ENCODE measurements around the gene CCDC149.

DNA sequence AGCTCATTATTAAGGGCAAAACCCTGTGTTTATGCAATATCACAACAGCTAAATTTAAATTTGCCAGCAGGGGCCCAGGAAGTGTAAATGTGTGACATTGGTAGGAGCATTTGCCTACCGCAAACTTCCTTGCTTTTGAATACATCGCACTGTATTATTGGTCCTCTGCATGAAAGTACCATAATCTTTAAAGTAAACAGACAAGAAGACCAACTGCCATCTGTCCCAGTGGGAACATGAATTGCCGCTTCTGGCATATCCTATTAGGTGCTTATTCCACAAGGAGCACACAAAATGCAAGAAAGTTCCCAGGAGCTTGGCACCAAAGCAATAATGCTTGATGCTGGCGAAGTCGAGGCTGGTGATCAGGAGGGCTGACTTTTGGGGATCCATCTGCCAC, 66.1 kb downstream of the CCDC149 start:
- TF ChIP-seq, protein P1, sequence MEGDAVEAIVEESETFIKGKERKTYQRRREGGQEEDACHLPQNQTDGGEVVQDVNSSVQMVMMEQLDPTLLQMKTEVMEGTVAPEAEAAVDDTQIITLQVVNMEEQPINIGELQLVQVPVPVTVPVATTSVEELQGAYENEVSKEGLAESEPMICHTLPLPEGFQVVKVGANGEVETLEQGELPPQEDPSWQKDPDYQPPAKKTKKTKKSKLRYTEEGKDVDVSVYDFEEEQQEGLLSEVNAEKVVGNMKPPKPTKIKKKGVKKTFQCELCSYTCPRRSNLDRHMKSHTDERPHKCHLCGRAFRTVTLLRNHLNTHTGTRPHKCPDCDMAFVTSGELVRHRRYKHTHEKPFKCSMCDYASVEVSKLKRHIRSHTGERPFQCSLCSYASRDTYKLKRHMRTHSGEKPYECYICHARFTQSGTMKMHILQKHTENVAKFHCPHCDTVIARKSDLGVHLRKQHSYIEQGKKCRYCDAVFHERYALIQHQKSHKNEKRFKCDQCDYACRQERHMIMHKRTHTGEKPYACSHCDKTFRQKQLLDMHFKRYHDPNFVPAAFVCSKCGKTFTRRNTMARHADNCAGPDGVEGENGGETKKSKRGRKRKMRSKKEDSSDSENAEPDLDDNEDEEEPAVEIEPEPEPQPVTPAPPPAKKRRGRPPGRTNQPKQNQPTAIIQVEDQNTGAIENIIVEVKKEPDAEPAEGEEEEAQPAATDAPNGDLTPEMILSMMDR (IDR thresholded peaks at IDR 0.05): no peak
- no peak for TF ChIP-seq EZH2 (IDR thresholded peaks at IDR 0.05; ENCODE audit: borderline replicate concordance, insufficient read depth, low read depth, low read length, poor library complexity, severe bottlenecking)
